HL-60/S4 treated with phorbol 12-myristate 13-acetate at 8.2 ng/mL for 4 days and 3 days (cell line): ENCODE data around the gene DEFB131B.
"Not testable (repeated sequence)": the region's sequence is repeated elsewhere in the genome, so short reads cannot be mapped to it uniquely, and the experiment has no call there.

Experiments used
- in situ Hi-C: fragments of 300-500 bp; cut with MboI; formaldehyde crosslinking; loops from 2 replicates; pipeline ENCODE4 v1.15.0; 2022; ENCODE audit warnings: low sequenced_read_pairs

Gene DEFB131B

DNA sequence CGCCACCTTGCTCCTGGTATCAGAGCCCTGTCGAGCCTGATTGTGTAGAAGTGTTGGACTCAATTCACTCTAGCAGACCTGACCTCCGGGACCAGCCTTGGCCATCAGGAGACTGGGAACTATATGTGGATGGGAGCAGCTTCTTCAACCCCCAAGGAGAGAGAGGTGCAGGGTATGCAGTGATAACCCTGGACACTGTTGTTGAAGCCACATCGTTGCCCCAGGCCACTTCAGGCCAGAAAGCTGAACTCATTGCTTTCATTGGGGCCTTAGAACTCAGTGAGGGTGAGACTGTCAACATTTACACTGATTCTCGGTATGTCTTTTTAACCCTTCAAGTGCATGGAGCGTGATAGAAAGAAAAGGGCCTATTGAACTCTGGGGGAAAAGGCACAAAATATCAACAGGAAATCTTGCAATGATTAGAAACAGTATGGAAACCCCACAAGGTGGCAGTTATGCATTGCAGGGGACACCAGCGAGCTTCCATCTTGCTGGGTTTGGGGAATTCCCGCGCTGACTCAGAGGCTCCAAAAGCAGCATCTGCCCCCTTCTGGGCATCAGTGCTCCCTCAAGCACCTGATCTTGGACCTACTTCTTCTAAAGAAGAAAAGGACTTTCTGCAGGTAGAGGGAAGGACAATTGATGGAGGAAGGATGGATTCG, 33.2 kb downstream of the DEFB131B start:
- in situ Hi-C loops = not testable (repeated sequence)

DNA sequence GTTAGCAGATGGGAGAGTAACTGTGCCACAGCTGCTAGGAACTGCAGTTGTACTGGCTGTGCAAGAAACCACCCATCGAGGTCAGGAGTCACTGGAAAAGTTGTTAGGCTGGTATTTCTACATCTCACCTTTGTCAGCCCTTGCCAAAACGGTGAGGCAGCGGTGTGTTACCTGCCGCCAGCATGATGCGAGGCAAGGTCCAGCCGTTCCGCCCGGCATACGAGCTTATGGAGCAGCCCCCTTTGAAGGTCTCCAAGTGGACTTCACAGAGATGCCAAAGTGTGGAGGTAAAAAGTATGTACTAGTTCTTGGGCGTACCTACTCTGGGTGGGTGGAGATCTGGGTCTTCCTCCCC, 33.7 kb downstream of the DEFB131B start:
- in situ Hi-C loops = not testable (repeated sequence)

DNA sequence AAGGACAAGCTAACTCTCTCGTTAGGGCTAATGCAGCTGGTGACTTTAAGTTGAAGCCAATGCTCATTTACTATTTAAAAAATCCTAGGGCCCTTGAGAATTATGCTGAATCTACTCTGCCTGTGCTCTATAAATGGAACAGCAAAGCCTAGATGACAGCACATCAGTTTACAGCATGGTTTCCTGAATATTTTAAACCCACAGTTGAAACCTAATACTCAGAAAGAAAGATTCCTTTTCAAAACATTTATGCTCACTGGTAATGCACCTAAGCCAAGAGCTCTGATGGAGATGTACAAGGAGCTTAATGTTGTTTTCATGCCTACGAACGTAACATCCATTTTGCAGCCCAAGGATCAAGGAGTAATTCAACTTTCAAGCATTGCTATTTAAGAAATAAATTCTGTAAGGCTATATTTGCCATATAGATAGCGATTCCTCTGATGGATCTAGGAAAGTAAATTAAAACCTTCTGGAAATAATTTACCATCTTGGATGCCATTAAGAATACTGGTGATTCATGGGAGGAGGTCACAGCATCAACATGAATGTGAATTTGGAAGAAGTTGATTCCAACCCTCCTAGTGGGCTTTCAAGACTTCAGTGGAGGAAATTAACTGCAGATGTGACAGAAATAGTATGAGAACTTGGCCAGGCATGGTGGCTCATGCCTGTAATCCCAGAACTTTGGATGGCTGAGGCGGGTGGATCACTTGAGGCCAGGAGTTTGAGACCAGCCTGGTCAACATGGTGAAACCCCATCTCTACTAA, 35.7 kb downstream of the DEFB131B start:
- in situ Hi-C loops = no loop called here

DNA sequence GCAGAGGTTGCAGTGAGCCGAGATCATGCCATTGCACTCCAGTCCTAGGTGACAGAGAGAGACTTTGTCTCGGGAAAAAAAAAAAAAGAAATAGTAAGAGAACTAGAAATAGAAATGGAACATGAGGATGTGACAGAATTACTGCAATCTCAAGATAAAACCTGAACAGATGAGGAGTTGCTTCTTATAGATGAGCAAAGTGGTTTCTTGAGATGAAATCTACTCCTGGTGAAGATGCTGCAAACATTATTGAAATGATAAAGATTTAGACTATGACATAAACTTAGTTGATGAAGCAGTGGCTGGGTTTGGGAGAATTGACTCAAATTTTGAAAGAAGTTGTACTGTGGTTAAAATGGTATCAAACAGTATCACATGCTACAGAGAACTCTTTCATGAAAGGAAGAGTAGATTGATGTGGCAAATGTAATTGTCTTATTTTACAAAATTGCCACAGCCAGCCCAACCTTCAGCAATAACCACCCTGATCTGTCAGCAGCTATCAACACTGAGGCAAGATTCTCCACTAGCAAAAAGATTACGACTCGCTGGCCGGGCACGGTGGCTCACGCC, 36.5 kb downstream of the DEFB131B start:
- in situ Hi-C loops = no loop called here

DNA sequence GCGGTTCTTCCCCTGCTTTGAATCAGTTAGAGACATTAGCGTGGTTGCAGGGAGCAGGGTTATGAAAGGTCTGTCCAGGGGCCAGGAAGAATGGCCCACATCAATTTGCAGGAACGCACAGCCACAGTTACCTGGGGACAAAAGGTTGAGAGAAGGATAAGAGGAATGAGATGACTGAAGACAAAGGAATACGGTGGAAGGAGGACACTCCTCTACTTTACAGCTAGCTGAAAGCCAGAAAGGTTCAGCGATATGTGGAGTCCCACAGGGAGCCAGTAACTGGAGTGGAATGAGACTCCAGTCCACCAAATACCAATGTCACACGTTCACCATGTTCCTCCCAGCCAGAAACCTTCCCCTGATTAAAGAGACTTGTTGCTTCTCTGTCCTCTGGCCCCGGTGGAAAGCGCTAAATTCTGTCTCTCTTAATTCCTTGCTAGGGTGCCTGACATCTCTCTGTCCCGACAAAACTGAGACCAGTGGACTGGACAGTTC, 39.4 kb downstream of the DEFB131B start:
- in situ Hi-C loops = no loop called here

DNA sequence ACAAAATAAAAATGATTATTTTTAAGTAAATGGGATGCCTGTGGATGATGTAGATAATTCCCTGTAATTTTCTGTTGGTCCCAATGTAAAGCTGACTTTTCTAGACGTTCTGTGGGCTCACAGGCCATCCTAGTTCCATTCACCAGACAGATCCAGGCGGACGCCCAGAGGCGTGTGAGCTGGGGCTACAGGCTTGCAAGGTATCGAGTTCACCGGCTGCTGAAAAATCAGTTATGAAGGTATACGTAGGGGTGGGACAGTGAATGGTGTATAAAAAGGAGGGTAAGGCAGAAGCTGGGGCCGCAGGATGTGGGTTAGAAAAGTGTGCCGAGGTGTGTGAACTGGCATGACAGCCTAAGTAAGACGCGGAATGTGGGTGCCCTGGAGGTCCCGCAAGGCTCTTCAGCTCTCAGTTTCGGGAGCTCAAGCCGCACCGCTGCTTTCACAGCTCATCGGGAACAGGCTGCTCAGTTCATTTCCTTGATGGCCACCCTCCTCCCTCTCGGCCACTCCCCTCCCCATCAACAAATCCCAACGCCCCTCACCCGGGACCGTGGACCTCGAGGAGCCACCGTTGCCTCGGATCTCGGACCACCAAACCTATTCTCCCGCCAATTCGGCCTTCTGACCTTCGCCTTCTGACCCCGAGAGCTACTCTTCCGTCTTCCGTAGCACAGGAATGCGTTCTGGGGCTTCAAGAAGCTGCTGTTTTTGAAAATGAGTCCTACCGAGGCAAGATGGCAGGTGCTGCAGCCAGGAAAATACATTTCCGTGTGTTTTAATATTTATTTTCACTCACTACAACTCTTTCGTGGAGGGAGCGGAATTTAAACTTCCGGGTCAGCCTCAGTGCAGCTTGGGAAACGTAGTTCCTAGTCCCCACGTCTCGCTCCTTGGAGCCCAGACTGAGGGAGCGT, 49.8 kb downstream of the DEFB131B start, which contains the start of gene XNDC1N:
TSS of gene XNDC1N (minus strand) at position 775 of the 917 bp plus-strand sequence. CDS start 5,241 bp downstream, outside the sequence.
- in situ Hi-C loops = no loop called here

DNA sequence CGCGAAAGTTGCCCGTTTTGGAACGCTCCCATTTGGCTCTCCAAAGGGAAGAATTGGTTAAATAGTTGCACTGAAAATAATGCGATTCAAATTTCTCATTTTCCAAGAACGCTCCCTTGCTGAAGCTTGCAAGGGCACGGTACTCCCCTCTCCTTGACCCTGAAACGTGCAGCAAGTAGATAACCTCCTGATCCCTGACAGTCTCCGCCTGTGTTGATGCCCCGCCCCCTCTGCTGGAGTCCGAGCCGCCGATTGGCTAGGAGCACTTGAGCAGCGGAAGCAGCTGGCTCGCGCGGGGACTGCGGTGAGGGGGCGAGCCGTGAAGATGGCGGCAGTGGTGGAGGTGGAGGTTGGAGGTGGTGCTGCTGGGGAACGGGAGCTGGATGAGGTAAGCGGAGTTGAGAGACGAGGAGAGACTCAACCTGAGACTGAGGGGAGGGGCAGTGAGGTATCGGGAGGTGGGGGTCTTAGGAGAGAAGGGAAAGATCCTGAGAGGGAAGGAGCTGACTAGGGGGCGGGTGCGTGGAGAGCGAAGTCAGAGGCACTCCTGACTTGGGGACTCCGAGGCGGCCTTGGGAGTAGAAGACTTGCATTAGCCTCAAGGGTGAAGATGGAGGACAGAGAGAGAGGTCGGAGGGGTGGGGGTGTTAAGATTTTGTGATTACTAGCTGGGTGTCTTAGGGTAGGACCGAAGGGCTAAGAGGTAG, 50.6 kb downstream of the DEFB131B start, which contains the start of gene RNF121:
TSS of gene RNF121 (plus strand) at position 310 of the 707 bp plus-strand sequence. CDS start at position 326, 16 bp downstream.
- in situ Hi-C loops = no loop called here

DNA sequence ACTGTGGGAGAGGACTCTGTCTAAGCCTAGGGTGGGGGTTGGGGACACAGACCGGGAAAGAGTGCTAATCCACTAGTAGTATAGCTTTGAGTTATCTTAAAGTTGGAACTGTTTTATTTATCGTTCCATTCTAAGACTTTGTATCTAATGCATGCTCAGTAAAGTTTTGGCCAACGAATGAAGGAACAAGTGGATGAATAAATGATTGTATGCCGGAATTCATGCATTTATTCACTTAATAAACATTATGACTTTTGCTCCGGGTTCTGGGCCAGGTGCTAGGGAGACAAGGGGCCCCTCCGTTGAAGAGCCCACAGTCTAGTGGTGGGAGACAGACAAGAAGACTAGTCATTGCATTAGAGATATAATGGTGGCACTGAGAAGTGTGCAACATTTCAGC, 51.2 kb downstream of the DEFB131B start:
- in situ Hi-C loops = no loop called here

DNA sequence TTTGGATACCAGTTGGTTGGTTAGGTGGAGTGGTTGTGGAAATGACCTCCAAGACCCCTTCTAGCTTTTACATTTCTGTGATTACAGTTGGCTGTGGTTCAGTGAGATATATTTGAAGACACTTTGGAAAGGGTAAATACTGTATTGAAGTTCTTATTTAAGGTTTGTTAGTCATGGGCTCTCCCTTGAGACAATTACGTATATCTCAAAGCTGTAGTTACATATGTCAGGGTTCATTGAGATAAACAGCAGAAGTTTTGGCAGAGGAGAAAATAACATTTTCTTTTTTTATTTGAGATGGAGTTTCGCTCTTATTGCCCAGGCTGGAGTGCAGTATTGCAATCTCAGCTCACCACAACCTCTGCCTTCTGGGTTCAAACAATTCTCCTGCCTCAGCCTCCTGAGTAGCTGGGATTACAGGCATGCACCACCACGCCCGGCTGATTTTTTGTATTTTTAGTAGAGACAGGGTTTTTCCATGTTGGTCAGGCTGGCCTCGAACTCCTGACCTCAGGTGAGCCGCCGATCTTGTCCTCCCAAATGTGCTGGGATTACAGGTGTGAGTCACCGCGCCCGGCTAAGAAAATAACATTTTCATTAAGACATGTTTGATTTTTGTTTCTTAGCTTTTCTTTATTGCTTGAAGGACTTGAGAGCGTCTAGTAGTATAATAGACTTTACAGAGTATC, 52.4 kb downstream of the DEFB131B start:
- in situ Hi-C loops = no loop called here

DNA sequence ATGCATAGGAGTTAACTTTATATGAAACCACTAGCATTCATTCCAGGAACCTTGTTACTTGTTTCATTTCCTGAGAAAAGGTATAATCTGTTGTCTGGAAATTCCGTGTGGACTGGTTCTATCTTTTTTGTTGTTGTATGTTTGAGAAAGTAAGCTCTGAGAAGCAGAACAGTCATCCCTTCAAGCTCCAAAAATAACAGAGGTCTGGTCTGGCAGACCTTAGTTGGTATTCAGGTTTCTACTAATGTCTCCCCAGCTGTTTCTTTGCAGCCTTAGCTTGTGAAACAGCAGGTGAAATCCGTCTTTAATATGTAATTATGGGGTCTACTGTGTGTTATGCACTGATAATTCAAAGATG, 53.0 kb downstream of the DEFB131B start:
- in situ Hi-C loops = no loop called here

DNA sequence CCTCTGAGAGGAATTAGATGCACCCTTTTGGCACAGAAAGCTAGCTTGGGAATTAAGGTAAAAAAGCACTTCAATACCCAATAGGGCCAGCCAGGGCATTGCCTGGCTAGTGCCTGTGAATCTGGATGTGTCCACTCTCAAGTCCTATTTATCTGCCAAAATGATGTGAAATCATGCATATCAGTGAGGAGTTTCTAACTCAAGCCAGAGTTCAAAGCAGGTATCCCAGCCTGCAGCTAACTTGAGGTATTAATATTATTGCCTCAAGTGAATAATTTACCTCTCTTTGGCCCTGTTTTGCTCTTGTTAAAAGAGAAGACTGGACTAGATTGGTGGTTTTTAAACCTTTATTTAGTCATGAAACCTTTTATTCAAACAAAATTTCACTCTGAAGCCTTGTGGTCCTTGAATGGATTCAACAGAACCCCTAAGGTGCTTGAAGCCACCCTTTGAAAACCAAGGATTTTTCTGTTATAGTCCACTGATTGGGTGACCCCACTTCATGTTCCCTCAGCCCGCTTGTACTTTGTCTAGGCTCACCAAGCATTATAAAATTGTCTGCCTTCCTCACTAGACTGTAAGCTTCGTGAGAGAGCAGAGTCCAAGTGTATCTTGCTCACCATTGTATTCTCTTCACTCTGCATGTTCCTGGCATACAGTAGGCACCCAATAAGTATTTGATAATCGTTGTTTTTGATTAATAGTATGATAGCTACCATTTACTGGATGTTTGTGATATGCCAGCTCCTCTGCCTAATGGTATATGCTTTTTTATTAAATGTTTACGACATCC, 55.1 kb downstream of the DEFB131B start:
- in situ Hi-C loops = no loop called here
